Adrenal gland (tissue), 19 donors: Measurements from ENCODE around the gene RNASE2. TPM values are rescaled to one million over a fixed set of nuclear protein-coding genes. Genes with fewer than 3 reads are reported as not detected.
"Not testable (repeated sequence)": the region's sequence is repeated elsewhere in the genome, so short reads cannot be mapped to it uniquely, and the experiment has no call there.

Source experiments
- DNase-seq, 7 donors: peaks; one replicate each; pipeline ENCODE4 v3.0.0-alpha.2; 2019 to 2020
- H3K27ac ChIP-seq, 5 donors: fragments of 200-600 bp; sonication (generic) in 4 of 5; 1 replicate in 3 of 5; 2 replicates in 2 of 5; pipeline versions ENCODE4 v1.5.1 to v1.8.0; 2016 to 2020; ENCODE audit warnings: mild to moderate bottlenecking in 1 of 5
- H3K27me3 ChIP-seq: fragments of 200-600 bp; 2 replicates; pipeline ENCODE4 v1.8.0; 2021
- H3K36me3 ChIP-seq, 2 donors: fragments of 200-600 bp; replicated peaks in 1 of 2; 1 replicate in 1 of 2; 2 replicates in 1 of 2; pipeline versions ENCODE4 v1.5.1 to v1.8.0; 2018 to 2022
- H3K4me1 ChIP-seq, 2 donors: fragments of 200-600 bp; replicated peaks in 1 of 2; 1 replicate in 1 of 2; 2 replicates in 1 of 2; pipeline versions ENCODE4 v1.5.1 to v1.8.0; 2018 to 2021
- H3K4me3 ChIP-seq, 4 donors: fragments of 200-600 bp; sonication (generic) in 3 of 4; one replicate each; pipeline ENCODE4 v1.5.1; 2016 to 2018
- H3K9me3 ChIP-seq, 3 donors: fragments of 200-600 bp; sonication (generic) in 1 of 3; replicated peaks in 1 of 3; 1 replicate in 2 of 3; 2 replicates in 1 of 3; pipeline versions ENCODE4 v1.5.1 to v1.8.0; 2016 to 2021
- CTCF ChIP-seq, 6 experiments: fragments of 450-650 bp in 4 of 6; fragments of 200-600 bp in 2 of 6; sonication (generic) in 1 of 6; IDR thresholded peaks; 1 replicate in 5 of 6; 2 replicates in 1 of 6; pipeline versions ENCODE4 v1.5.1 to v1.8.0; 2016 to 2021; ENCODE audit warnings: antibody characterized with exemption in 6 of 6, mild to moderate bottlenecking in 2 of 6, moderate library complexity in 1 of 6
- POLR2A ChIP-seq, 2 donors: fragments of 450-650 bp; IDR thresholded peaks; one replicate each; pipeline ENCODE4 v1.6.1; 2017; ENCODE audit warnings: antibody characterized with exemption in 2 of 2, mild to moderate bottlenecking in 2 of 2, moderate library complexity in 1 of 2
- WGBS, 4 donors: extraction: QIAGEN DNeasy Blood & Tissue Kit in 2 of 4; methylation state at CpG; one replicate each; pipeline versions ENCODE4 v1.1.5 to v1.1.7; 2013 to 2017; 5-methylcytosine and 5-hydroxymethylcytosine counted together
- intact Hi-C, 2 donors: fragments of 100-400 bp; cut with DNase I; formaldehyde crosslinking; loops; one replicate each; pipeline versions ENCODE4 v1.14.1 to v1.15.0; 2022 to 2023
- long read RNA-seq, 10 donors: library from polyadenylated mRNA in 3 of 10; unstranded in 2 of 10; stranded (forward) in 1 of 10; transcript quantifications; one replicate each; pipeline ENCODE4 v2.0.0 and lab custom pipeline, GENCODE V29; 2021 to 2026
- polyA plus RNA-seq, 3 donors: library from polyadenylated mRNA; stranded (reverse); fragments of 200-250 nt in 2 of 3; fragments of 350-450 nt in 1 of 3; fragmentation: Illumina TruSeq in 1 of 3; extraction: RNeasy Lipid Tissue Mini Kit (QIAGEN cat#74804) in 1 of 3; gene quantifications; one replicate each; pipeline ENCODE4 v1.2.3, GENCODE V29; 2013 to 2014
- total RNA-seq, 9 donors: library from RNA; depleted of rRNA in 4 of 9; stranded (reverse); fragments of >200 nt in 4 of 9; fragments of 120-200 nt in 1 of 9; fragmentation: NEBNext Ultra II Directional in 1 of 9; extraction: Animal tissue kit (Norgen Biotek cat#: 25700) in 1 of 9; gene quantifications; one replicate each; pipeline versions ENCODE4 v1.1.0 to v1.2.4, GENCODE V29; 2013 to 2023
- donor health status: healthy with polysubstance abuse.
- donor health status: Bipolar disorder and iron deficiency.
- donor health status: DM: yes; HTN: yes; CAD: no.
- donor health status: DM: no; HTN: no; CAD: no.
- donor health status: DM: no; HTN: no; CAD: no.
- donor health status: DM: yes; HTN: yes; CAD: no.

Gene RNASE2
- total RNA-seq, result 10 to 100 TPM in 3 of 9 donors, 1 to 10 TPM in 4, under 1 TPM in 1, not detected in 1; 0.33 to 16.8 (median 5.5) TPM
- 10 to 100 TPM in 2 of 3 donors, 1 to 10 TPM in 1; 4.0 to 16.4 (median 12.9) TPM for polyA plus RNA-seq
- long read RNA-seq, donor 1, result 0 reads
- long read RNA-seq, donor 2, result 0 reads
- long read RNA-seq, donor 3, result 0 reads
- long read RNA-seq, donor 4, partial matches to known transcripts, result 1 of 4 reads
- long read RNA-seq, donor 4, other reads (novel, unspliced or antisense), result 0 of 4 reads
- long read RNA-seq, donor 5, partial matches to known transcripts, result 0 of 5 reads
- long read RNA-seq, donor 5, other reads (novel, unspliced or antisense), result 1 of 5 reads
- long read RNA-seq, donor 6, transcript RNASE2-201 (2 exons, 755 nt), result major isoform, 5 of 6 reads
- long read RNA-seq, donor 6, partial matches to known transcripts, result 1 of 6 reads
- long read RNA-seq, donor 6, other reads (novel, unspliced or antisense), result 0 of 6 reads
- long read RNA-seq, donor 7, result 0 reads
- long read RNA-seq, donor 8, partial matches to known transcripts, result 0 of 2 reads
- long read RNA-seq, donor 8, other reads (novel, unspliced or antisense), result 0 of 2 reads
- long read RNA-seq, donor 9, partial matches to known transcripts, result 0 of 1 reads
- long read RNA-seq, donor 9, other reads (novel, unspliced or antisense), result 0 of 1 reads
- long read RNA-seq, donor 10, result 0 reads

GRCh38 chr14:20954736-20955537, at the start of gene RNASE2:
Gene RNASE2 (plus strand): TSS chr14:20955487. CDS start chr14:20955772, 285 bp downstream.
- H3K4me1 ChIP-seq, intact Hi-C loops, H3K9me3 ChIP-seq, H3K4me3 ChIP-seq, H3K27me3 ChIP-seq, H3K36me3 ChIP-seq: not testable (repeated sequence)
- DNase-seq, result peak in 4 of 7 donors; percentile 39 to 66 (median 51)
- 47 to 64% (median 57%) methylated on average over 4 of the region's 4 CpGs for whole genome bisulfite sequencing, 4 donors
- peak within 1 kb of the TSS in 1 of 5 donors; percentile 18 for H3K27ac ChIP-seq

- WGBS, 4 donors, result 82 to 98% (median 91%) methylated on average over 2 of the region's 2 CpGs
Measured at GRCh38 chr14:20905676-20906075, 49.6 kb upstream of the RNASE2 start.

GRCh38 chr14:20907214-20907613, 48.1 kb upstream of the RNASE2 start:
- Histone ChIP-seq H3K36me3 (no peaks in the 10 kb centered on the region), H3K27me3 (no peaks in the 10 kb centered on the region), H3K9me3 (no peaks in the 10 kb centered on the region), H3K27ac (no peak overlapping the region), H3K4me3 (no peak overlapping the region), H3K4me1 (no peaks in the 10 kb centered on the region)
- DNase-seq, result no peak
- 93 to 100% (median 98%) methylated on average over 1 of the region's 1 CpG for WGBS, 4 donors
- no peak for TF ChIP-seq CTCF (IDR thresholded peaks at IDR 0.05)
- no peak for TF ChIP-seq POLR2A (IDR thresholded peaks at IDR 0.05)
- intact Hi-C loops, result no loop called here

More at GRCh38 chr14:20905676-20906075, 49.6 kb upstream of the RNASE2 start:
- no peak for TF ChIP-seq POLR2A (IDR thresholded peaks at IDR 0.05)
- no peak for TF ChIP-seq CTCF (IDR thresholded peaks at IDR 0.05)
- intact Hi-C loops, result no loop called here
- no peaks in the 10 kb centered on the region for H3K36me3 ChIP-seq
- no peak for DNase-seq
- H3K4me3 ChIP-seq, result no peak overlapping the region
- no peaks in the 10 kb centered on the region for H3K4me1 ChIP-seq
- H3K27me3 ChIP-seq, result no peaks in the 10 kb centered on the region
- H3K9me3 ChIP-seq, result no peaks in the 10 kb centered on the region
- no peak overlapping the region for H3K27ac ChIP-seq

GRCh38 chr14:20910822-20911221, 44.5 kb upstream of the RNASE2 start:
- 79 to 87% (median 83%) methylated on average over 6 to 14 of the region's 14 CpGs for WGBS, 4 donors
- intact Hi-C loops, H3K27ac ChIP-seq, H3K36me3 ChIP-seq, H3K27me3 ChIP-seq, H3K4me1 ChIP-seq, H3K4me3 ChIP-seq, H3K9me3 ChIP-seq, DNase-seq: not testable (repeated sequence)

- H3K4me3 ChIP-seq, intact Hi-C loops, H3K36me3 ChIP-seq, H3K9me3 ChIP-seq, H3K4me1 ChIP-seq, H3K27me3 ChIP-seq: not testable (repeated sequence)
- 52 to 58% (median 55%) methylated on average over 11 of the region's 11 CpGs for WGBS, 4 donors
- peak overlapping the region in 1 of 5 donors; percentile 6 for H3K27ac ChIP-seq
- peak in 6 of 7 donors; percentile 15 to 61 (median 27) for DNase-seq
Measured at GRCh38 chr14:20919038-20919756, 36.1 kb upstream of the RNASE2 start.

- H3K27me3 ChIP-seq, H3K9me3 ChIP-seq, intact Hi-C loops, H3K36me3 ChIP-seq, H3K4me3 ChIP-seq, DNase-seq, H3K27ac ChIP-seq, H3K4me1 ChIP-seq: not testable (repeated sequence)
- 37 to 69% (median 38%) methylated on average over 2 of the region's 2 CpGs for WGBS, 4 donors
Measured at GRCh38 chr14:20923766-20924297, 31.5 kb upstream of the RNASE2 start.
